Rectal smooth muscle tissue (tissue), 1 donor: Measurements from ENCODE around the gene VWF.
"Not testable (repeated sequence)": the region's sequence is repeated elsewhere in the genome, so short reads cannot be mapped to it uniquely, and the experiment has no call there.

ENCODE experiments used
- H3K27ac ChIP-seq: one replicate; pipeline ENCODE4 v1.7.0; 2013; ENCODE audit warnings: low read depth, low read length, inconsistent platforms
- H3K27me3 ChIP-seq: one replicate; pipeline ENCODE4 v1.7.0; 2013; ENCODE audit warnings: low read length; ENCODE audit not compliant: control insufficient read depth, insufficient read depth
- H3K36me3 ChIP-seq: one replicate; pipeline ENCODE4 v1.7.0; 2013; ENCODE audit warnings: low read length; ENCODE audit not compliant: control insufficient read depth, insufficient read depth
- H3K4me1 ChIP-seq: one replicate; pipeline ENCODE4 v1.7.0; 2013; ENCODE audit warnings: low read length; ENCODE audit not compliant: control insufficient read depth, insufficient read depth
- H3K4me3 ChIP-seq: one replicate; pipeline ENCODE4 v1.7.0; 2013; ENCODE audit warnings: low read length
- H3K9ac ChIP-seq: one replicate; pipeline ENCODE4 v1.7.0; 2013; ENCODE audit warnings: low read length

The VWF gene

DNA sequence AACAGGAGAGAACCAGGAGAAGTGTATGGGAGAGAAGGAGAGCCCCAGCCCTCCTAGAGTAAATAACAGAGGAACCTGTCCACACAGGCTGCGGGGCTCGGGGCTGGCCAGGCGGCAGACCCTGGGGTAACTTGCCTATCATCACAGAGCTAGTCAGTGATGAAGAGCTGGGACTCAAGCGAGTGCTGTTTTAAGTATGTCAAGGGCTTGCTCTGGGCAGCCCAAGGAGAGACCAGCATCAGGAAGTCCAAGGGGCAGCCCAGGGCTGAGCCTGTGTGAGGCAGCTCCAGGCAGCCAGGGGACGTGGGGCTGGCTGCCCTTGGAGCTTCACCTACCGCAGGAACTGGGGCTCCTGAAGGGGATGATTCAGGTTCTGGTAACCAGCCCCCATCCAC lies 10.0 kb downstream of the VWF start:
- H3K36me3 ChIP-seq: no peaks in the 10 kb centered on the region
- no peaks in the 10 kb centered on the region for H3K4me1 ChIP-seq
- peaks cover 2% of the 10 kb centered on the region for H3K27me3 ChIP-seq
- H3K4me3 ChIP-seq: no peak overlapping the region
- H3K27ac ChIP-seq: no peak overlapping the region
- no peak overlapping the region for H3K9ac ChIP-seq

DNA sequence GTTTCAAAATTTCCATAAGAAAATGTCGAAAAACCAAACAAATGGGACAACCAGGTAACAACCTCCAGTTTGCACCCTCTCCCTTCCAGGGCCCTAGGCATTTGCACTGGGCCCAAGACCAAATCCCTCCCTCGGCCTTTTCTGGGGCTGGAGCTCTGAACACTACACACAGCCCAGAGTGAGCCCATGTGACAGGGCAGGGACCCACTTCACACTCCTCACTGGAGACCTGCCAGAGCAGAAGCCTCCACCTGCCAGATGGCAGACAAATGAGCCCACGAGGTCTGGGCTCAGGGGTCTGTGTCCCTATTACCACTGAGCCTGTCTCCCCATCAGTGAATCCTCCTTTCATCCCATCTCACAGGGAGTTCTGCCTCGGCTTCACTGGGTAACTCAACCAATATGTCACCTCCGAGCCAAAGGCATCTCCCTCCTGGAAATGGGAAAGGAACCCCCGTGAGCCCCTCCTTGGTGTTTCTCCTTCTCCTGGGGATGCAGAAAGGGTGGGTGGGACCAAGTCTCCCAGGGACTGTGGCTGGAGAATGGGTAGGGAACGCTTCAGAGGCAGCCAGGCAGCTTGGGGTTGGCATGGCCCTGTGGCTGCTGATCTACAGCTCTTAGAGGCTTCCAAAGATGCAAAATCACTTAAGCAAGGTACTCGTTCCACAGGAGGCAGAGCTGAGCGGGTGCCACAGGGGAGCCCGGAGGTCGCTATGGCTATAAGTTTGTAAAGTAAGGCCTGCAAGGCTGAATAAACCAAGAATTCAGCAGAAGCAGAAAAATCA lies 10.6 kb downstream of the VWF start:
- H3K4me1 ChIP-seq: no peaks in the 10 kb centered on the region
- H3K4me3 ChIP-seq: no peak overlapping the region
- H3K9ac ChIP-seq: no peak overlapping the region
- H3K27me3 ChIP-seq: peaks cover 2% of the 10 kb centered on the region
- H3K27ac ChIP-seq: no peak overlapping the region
- H3K36me3 ChIP-seq: no peaks in the 10 kb centered on the region

DNA sequence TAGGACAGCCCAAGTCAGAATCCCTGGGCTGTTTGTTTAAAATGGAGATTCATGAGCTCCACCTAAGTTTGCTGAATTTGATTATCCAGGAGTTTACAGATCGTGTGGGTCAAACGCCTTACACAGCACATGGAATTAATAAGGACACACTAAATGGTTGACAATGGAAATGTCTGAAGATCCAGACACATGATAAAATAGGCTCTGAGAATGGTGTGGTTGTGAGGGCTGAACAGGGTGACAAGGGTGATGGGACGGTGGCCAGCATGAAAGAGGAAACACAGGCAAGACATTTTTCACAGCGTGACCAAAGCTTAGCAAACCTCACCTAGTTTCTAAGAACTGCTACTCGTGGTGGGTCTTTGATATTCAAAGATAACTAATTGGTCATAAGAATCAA lies 12.5 kb downstream of the VWF start:
- Histone ChIP-seq H3K27ac (no peak overlapping the region), H3K9ac (no peak overlapping the region), H3K27me3 (peaks cover 2% of the 10 kb centered on the region), H3K4me1 (no peaks in the 10 kb centered on the region), H3K36me3 (no peaks in the 10 kb centered on the region), H3K4me3 (no peak overlapping the region)

DNA sequence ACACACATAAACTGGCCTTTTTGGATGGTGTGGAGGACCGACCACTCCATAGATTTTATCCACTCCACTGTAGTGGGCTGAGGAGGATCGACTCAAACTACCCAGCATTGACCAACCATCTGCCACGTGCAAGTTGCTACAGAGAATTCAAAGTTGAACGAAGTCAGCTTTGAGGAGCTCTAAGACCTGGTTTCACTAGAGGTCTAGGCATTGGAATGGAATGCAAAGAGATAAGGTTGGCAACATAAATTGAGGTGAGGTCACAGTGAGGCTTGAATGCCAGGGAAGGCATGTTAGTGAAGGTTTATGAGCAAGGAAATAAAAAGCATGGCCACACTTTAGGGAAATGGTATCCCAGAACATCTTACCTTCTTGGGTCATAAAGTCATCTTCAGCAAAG lies 14.5 kb downstream of the VWF start:
- Histone ChIP-seq H3K36me3 (no peaks in the 10 kb centered on the region), H3K9ac (no peak overlapping the region), H3K4me1 (no peaks in the 10 kb centered on the region), H3K27me3 (no peaks in the 10 kb centered on the region), H3K4me3 (no peak overlapping the region), H3K27ac (no peak overlapping the region)

DNA sequence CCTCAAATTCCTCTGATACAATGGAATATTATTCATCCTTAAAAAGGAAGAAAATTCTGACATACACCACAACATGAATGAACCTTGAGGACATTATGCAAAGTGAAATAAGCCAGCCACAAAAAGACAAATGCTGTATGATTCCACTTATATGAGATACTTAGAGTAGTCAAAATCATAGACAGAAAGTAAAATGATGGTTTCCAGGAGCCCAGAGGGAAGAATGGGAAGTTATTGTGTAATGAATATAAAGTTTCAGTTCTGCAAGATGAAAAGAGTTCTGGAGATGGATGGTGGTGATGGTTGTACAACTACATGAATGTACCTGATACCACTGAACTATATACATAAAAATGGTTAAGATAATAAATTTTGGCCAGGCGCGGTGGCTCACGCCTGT lies 18.3 kb downstream of the VWF start:
- no peak overlapping the region for H3K27ac ChIP-seq
- H3K36me3 ChIP-seq: no peaks in the 10 kb centered on the region
- no peak overlapping the region for H3K4me3 ChIP-seq
- no peaks in the 10 kb centered on the region for H3K4me1 ChIP-seq
- no peak overlapping the region for H3K9ac ChIP-seq
- H3K27me3 ChIP-seq: no peaks in the 10 kb centered on the region

DNA sequence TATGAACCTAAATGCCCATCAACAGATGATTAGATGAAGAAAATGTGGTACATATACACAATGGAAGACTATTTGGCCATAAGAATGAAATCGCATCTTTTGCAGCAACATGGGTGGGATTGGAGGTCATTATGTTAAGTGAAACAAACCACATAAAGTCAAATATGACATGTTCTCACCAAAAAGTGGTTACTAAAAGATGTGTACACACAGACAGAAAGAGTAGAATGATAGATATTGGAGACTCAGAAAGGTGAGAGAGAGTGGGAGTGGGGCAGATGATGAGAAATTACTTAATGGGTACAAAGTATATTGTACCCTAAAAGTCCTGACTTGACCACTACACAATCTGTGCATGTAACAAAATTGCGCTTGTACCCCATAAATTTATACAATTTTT lies 19.6 kb downstream of the VWF start:
- Histone ChIP-seq H3K27me3 (no peaks in the 10 kb centered on the region), H3K9ac (no peak overlapping the region), H3K36me3 (no peaks in the 10 kb centered on the region), H3K27ac (no peak overlapping the region), H3K4me1 (no peaks in the 10 kb centered on the region), H3K4me3 (no peak overlapping the region)

DNA sequence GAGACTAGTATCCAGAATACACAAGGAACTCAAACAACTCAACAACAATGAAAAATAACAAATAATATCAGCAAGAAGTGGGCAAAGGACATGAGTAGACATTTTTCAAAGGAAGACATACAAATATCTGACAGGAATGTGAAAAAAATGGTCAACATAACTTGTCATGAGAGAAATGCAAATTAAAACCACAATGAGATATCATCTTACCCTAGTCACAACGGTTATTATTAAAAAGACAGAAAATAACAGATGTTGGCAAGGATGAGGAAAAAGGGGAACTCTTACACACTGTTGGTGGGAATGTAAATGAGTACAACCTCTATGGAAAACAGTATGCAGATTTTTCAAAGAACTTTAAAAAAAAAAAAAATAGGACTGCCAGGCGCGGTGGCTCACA lies 20.4 kb downstream of the VWF start:
- Histone ChIP-seq H3K4me3 (no peak overlapping the region), H3K27ac (no peak overlapping the region), H3K27me3 (no peaks in the 10 kb centered on the region), H3K9ac (no peak overlapping the region), H3K4me1 (no peaks in the 10 kb centered on the region), H3K36me3 (no peaks in the 10 kb centered on the region)

DNA sequence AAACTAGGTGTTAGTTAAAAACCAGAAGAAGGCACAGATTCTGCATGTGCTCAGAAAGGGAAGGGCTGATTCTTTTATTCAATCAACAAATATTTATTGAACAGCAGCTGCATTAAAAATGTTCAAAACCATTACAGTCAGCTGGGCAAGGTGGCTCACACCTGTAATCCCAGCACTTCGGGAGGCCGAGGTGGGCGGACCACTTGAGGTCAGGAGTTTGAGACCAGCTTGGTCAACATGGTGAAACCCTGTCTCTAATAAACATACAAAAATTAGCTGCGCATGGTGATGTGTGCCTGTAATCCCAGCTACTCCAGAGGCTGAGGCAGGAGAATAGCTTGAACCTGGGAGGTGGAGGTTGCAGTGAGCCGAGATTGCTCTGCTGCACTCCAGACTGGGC lies 22.4 kb downstream of the VWF start:
- not testable (repeated sequence) for H3K4me3 ChIP-seq, H3K4me1 ChIP-seq, H3K36me3 ChIP-seq, H3K9ac ChIP-seq, H3K27ac ChIP-seq, H3K27me3 ChIP-seq

DNA sequence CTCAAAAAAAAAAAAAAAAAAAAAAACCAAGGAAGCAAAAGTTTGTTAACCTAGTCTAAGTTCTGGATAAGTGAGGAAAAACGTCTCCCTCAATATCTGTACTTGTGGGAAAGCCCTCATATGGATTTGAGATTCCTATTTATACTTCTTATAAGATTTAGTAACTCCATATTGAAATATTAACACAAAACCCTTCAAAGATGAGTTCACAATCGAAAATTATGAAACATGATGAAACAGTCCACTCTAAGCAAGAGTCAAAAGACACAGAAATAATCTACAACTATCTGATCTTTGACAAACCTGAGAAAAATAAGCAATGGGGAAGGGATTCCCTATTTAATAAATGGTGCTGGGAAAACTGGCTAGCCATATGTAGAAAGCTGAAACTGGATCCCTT lies 25.2 kb downstream of the VWF start:
- H3K4me1 ChIP-seq: no peaks in the 10 kb centered on the region
- no peak overlapping the region for H3K4me3 ChIP-seq
- no peaks in the 10 kb centered on the region for H3K27me3 ChIP-seq
- H3K9ac ChIP-seq: no peak overlapping the region
- no peak overlapping the region for H3K27ac ChIP-seq
- no peaks in the 10 kb centered on the region for H3K36me3 ChIP-seq

DNA sequence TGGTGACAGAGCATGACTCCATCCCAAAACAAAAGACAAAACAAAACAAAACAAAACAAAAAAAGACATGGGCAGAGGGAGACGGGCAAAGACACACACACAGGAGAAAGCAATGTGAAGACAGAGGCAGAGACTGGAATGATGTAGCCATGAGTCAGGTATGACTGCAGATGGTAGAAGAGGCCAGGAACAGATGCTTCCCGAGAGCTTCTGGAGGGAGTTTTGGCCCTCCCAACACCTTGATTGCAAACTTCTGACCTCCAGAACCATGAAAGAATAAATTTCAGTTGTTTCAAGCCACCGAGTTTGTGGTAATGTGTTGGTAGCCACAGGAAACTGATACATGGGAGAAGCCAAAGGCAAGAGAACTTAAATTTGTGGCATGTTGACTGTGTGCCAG lies 27.1 kb downstream of the VWF start:
- no peaks in the 10 kb centered on the region for H3K27me3 ChIP-seq

DNA sequence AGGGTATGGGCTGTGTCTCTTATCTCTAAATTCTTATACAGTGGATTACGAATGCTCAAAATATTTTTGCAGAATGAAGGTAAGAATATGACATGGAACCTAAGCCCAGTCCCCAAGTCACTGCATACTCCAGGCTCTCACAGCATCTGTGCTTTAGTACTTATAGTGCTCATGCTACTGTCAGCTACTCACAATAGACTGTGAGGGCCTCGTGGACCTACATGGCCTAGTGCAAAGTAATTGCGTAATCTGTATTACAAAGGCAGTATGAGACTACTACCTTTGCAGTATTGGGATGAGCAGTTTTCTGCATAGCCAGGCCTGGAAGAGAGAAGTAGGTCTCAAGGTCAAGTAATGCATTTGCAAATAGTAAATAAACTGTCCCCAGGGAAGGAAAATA lies 27.9 kb downstream of the VWF start:
- Histone ChIP-seq H3K4me1 (peaks cover 6% of the 10 kb centered on the region), H3K9ac (no peak overlapping the region), H3K27ac (no peak overlapping the region), H3K36me3 (no peaks in the 10 kb centered on the region), H3K4me3 (no peak overlapping the region), H3K27me3 (no peaks in the 10 kb centered on the region)

More for the DNA sequence above, 27.1 kb downstream of the VWF start:
- Histone ChIP-seq H3K27ac (no peak overlapping the region), H3K4me3 (no peak overlapping the region), H3K36me3 (no peaks in the 10 kb centered on the region), H3K4me1 (peaks cover 6% of the 10 kb centered on the region), H3K9ac (no peak overlapping the region)

DNA sequence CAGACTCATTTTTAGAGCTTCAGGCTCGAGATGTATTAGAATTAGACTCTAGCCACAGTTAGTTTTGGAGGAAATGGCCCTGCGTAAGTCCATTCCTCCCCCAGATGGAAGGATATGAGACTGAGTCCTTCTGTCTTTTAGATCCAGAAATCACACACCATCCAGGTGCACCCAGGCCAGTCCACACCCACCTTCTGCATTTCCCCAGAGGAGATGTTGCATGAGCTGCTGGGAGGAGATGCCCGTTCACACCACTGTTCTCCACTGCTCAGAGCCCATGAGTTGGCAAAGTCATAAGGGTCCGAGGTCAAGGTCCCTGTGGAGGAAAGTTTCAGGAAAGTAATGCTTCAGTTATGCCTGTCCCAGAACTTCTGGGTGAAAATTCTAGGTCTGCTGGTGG lies 29.2 kb downstream of the VWF start:
- peaks cover 11% of the 10 kb centered on the region for H3K4me1 ChIP-seq
- H3K27ac ChIP-seq: no peak overlapping the region

DNA sequence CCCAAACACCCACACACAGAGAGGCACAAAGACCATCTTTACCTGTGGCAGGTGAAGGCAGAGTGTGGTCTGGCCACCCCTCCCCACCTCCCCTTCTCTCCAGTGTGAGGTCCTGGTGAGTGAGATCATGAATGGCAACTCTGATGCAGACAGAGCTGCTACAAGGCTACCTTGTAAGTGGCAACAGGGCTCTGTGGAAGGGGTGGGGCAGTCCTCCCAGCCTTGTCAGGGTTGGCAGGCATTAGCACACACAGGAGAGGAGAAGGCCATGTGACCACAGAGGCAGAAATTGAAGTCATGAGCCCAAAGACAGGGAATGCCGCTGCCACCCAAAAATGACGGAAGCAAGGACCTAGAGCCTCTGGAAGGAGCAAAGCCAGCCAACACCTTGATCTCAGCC lies 30.7 kb downstream of the VWF start:
- Histone ChIP-seq H3K9ac (no peak overlapping the region), H3K4me3 (no peak overlapping the region), H3K36me3 (no peaks in the 10 kb centered on the region), H3K4me1 (peaks cover 11% of the 10 kb centered on the region), H3K27ac (no peak overlapping the region), H3K27me3 (no peaks in the 10 kb centered on the region)

More for the DNA sequence above, 29.2 kb downstream of the VWF start:
- Histone ChIP-seq H3K9ac (no peak overlapping the region), H3K27me3 (no peaks in the 10 kb centered on the region), H3K4me3 (no peak overlapping the region), H3K36me3 (no peaks in the 10 kb centered on the region)
